HFF-Myc (cell line): ENCODE results near the gene ARHGEF28.

Experiments
- DNase-seq: peaks from one replicate; pipeline ENCODE4 v3.0.0-alpha.2; 2011; ENCODE audit warnings: low read depth; ENCODE audit errors: extremely low read depth
- H3K4me3 ChIP-seq: replicated peaks from 2 replicates; pipeline ENCODE4 v1.5.1; 2011; ENCODE audit warnings: low read depth, mild to moderate bottlenecking, control low read depth, low read length
- CTCF ChIP-seq: IDR thresholded peaks from 2 replicates; pipeline ENCODE4 v1.5.1; 2012; ENCODE audit warnings: mild to moderate bottlenecking, low read depth, low read length, control low read depth; ENCODE audit errors: missing control alignments

Gene ARHGEF28

GRCh38 chr5:73612799-73613198 is 13.2 kb upstream of the ARHGEF28 start:
- no peak overlapping the region for H3K4me3 ChIP-seq
- DNase-seq, result no peak
- no peak for TF ChIP-seq CTCF

- no peak for DNase-seq
- no peak for TF ChIP-seq CTCF
- no peak overlapping the region for H3K4me3 ChIP-seq
Observed at GRCh38 chr5:73615085-73615484, 10.9 kb upstream of the ARHGEF28 start.

GRCh38 chr5:73615947-73616346 is 10.0 kb upstream of the ARHGEF28 start:
- no peak for TF ChIP-seq CTCF
- DNase-seq, result no peak
- no peak overlapping the region for H3K4me3 ChIP-seq

- no peak for TF ChIP-seq CTCF
- no peak for DNase-seq
- no peak overlapping the region for H3K4me3 ChIP-seq
Observed at GRCh38 chr5:73617510-73618279, 8.3 kb upstream of the ARHGEF28 start.

- no peak overlapping the region for H3K4me3 ChIP-seq
- no peak for TF ChIP-seq CTCF
- DNase-seq, result no peak
Observed at GRCh38 chr5:73619606-73620333, 6.2 kb upstream of the ARHGEF28 start.

GRCh38 chr5:73620334-73620687 is 5.7 kb upstream of the ARHGEF28 start:
- DNase-seq, result no peak
- no peak overlapping the region for H3K4me3 ChIP-seq
- no peak for TF ChIP-seq CTCF
